HG03457 (cell line): ENCODE results near the gene ASCC1.
"Not testable (repeated sequence)": the region's sequence is repeated elsewhere in the genome, so short reads cannot be mapped to it uniquely, and the experiment has no call there.

ENCODE experiments used
- ATAC-seq: cut with Tn5 transposase; IDR thresholded peaks from one replicate; pipeline ENCODE4 v1.9.1; 2021; ENCODE audit warnings: moderate number of reproducible peaks; ENCODE audit not compliant: unreplicated experiment

Gene ASCC1

GRCh38 chr10:72223743-72224101 lies 7.6 kb upstream of the ASCC1 start:
- no peak for ATAC-seq

- ATAC-seq, result no peak
These were observed 5.2 kb upstream of the ASCC1 start for GRCh38 chr10:72221278-72221677.

GRCh38 chr10:72220637-72221036 lies 4.6 kb upstream of the ASCC1 start:
- ATAC-seq, result no peak

- ATAC-seq, result no peak
These were observed 3.2 kb upstream of the ASCC1 start for GRCh38 chr10:72219235-72219814.

GRCh38 chr10:72218726-72219125 lies 2.6 kb upstream of the ASCC1 start:
- no peak for ATAC-seq

GRCh38 chr10:72218325-72218724 lies 2.2 kb upstream of the ASCC1 start:
- no peak for ATAC-seq

- not testable (repeated sequence) for ATAC-seq
These were observed 4.2 kb downstream of the ASCC1 start for GRCh38 chr10:72211832-72212231.

- ATAC-seq, result not testable (repeated sequence)
These were observed 4.7 kb downstream of the ASCC1 start for GRCh38 chr10:72211381-72211780.

GRCh38 chr10:72208526-72208925 lies 7.5 kb downstream of the ASCC1 start:
- ATAC-seq, result not testable (repeated sequence)

- ATAC-seq, result no peak
These were observed 9.4 kb downstream of the ASCC1 start for GRCh38 chr10:72206511-72207229.

GRCh38 chr10:72204724-72205123 lies 11.4 kb downstream of the ASCC1 start:
- no peak for ATAC-seq

GRCh38 chr10:72204296-72204695 lies 11.8 kb downstream of the ASCC1 start:
- ATAC-seq, result no peak

DNA sequence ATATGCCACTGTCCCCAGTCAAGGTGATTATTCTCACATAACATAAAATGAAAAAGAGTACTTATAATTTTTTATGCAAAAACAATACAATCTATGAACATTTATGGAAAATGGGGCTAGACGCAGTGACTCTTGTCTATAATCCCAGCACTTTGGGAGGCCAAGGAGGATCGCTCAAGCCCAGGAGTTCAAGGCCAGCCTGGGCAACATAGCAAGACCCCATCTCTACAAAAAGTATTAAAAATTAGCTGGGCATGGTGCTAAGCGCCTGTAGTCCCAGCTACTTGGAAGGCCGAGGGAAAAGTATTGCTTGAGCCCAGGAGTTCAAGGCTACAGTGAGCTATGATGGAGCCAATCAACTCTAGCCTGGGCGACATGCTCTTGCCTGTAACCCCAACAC lies 14.8 kb downstream of the ASCC1 start:
- no peak for ATAC-seq

DNA sequence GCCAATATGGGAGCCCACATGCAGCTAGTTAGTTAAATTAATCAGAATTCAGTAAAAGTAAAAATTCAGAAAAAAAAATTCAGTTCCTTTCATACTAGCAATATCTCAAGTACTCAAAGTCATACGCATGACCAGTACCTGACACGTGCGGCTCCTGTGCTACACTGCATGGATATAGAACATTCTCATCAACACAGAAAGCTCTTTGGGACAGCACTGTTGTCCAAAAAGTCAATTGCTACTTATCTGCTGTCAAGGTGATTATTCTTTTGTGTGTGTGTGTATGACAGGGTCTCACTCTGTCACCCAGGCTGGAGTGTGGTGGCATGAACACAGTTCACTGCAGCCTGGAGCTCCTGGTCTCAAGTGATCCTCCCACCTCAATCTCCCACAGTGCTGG lies 15.2 kb downstream of the ASCC1 start:
- no peak for ATAC-seq

DNA sequence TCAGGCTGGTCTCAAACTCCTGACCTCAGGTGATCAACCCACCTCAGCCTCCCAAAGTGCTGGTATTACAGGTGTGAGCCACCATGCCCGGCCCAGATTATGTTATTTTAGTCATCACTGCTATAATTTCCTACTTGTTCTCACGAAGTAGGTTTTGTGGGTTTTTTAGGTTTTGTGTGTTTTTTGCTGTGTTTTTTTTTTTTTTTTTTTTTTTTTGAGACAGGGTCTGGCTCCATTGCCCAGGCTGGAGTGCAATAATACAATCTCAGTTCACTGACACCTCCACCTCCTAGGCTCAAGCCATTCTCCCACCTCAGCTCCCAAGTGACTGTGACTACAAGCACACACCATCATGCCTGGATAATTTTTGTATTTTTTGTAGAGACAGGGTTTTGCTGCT lies 21.1 kb downstream of the ASCC1 start:
- no peak for ATAC-seq

DNA sequence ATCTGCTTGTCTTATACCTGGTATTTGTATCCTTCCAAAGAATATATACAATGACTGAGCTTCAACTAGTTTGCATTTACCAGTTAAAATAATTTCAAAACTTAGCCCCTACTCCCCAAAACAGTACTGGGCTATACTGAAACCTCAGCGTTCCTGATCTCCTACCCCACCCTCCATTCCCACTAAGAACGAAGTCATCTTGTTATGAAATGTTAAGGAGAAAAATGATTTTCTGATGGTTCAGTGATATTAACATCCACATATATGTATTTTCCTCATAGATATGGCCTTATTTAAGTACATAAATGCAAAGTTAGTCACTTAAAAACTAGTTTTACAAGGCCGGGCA lies 29.1 kb downstream of the ASCC1 start:
- ATAC-seq, result no peak

- no peak for ATAC-seq
These were observed 29.7 kb downstream of the ASCC1 start for GRCh38 chr10:72186258-72186981.

- no peak for ATAC-seq
These were observed 31.9 kb downstream of the ASCC1 start for GRCh38 chr10:72184156-72184555.

- no peak for ATAC-seq
These were observed 38.6 kb downstream of the ASCC1 start for GRCh38 chr10:72177454-72177853.

- no peak for ATAC-seq
These were observed 39.4 kb downstream of the ASCC1 start for GRCh38 chr10:72176701-72177100.

GRCh38 chr10:72175149-72175548 lies 40.9 kb downstream of the ASCC1 start:
- no peak for ATAC-seq

- ATAC-seq, result no peak
These were observed 41.8 kb downstream of the ASCC1 start for GRCh38 chr10:72174297-72174662.
